GM12875 (cell line): ENCODE measurements around the gene NT5C3B.

ENCODE experiments used
- H3K4me3 ChIP-seq: one replicate; pipeline ENCODE4 v1.5.1; 2011; ENCODE audit warnings: low read depth, low read length, control low read depth
- CTCF ChIP-seq: IDR thresholded peaks from 2 replicates; pipeline ENCODE4 v1.5.1; 2011; ENCODE audit warnings: low read depth, mild to moderate bottlenecking, control low read depth, inconsistent platforms, low read length, moderate library complexity, borderline replicate concordance; ENCODE audit not compliant: insufficient read depth

Gene NT5C3B

DNA sequence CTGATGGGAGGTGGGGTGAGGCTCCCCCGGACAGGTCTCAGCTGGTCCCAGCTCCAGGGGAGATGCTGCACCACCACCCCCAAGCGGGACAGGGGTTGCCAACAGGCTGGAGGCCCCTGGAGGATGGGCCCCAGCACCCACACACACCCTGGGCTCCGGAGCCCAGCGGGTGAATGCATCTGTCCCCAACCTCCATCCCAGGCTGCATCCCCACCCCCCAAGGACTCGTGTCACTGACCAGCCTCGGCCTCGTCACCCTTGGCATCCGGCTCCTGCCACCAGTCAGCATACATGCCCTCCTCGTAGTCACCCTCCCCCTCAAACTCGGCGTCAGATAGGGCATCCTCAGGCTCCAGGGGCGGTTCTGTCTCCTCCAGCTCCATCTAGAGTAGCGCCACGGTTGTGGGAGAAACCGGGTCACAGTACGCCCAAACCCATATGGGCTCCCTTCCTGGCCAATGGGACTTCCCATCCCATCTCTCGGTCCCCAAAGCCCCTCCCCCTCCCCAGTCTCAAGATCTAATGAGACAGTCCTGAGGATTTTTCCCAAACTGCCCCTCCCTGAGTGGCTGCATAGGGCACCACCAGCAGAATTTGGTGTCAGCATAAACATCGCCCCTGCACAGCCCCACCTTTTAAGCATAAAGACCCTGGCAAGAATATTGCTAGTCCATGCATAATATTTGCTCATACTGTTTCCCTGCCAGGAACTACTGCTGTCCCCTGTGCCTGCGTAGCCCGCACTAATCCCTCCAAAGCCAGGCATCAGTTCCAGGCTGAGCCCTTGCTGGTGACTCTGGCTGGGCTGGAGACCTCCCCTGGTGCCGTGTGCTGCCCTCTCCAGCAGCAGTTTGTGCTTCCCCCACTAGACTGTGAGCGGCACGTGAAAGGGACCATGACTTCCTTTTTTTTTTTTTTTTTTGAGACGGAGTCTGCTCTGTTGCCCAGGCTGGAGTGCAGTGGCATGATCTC lies 32.7 kb downstream of the NT5C3B start:
- no peak overlapping the region for H3K4me3 ChIP-seq
- no peak for TF ChIP-seq CTCF

- H3K4me3 ChIP-seq = no peak overlapping the region
- peak; percentile 91 for TF ChIP-seq CTCF
These were observed 34.4 kb downstream of the NT5C3B start for GRCh38 chr17:41801374-41802271.

GRCh38 chr17:41800601-41801373 lies 35.2 kb downstream of the NT5C3B start:
- no peak overlapping the region for H3K4me3 ChIP-seq
- TF ChIP-seq CTCF = no peak

- no peak overlapping the region for H3K4me3 ChIP-seq
- TF ChIP-seq CTCF = no peak
These were observed 36.7 kb downstream of the NT5C3B start for GRCh38 chr17:41799366-41799765.

- no peak for TF ChIP-seq CTCF
- H3K4me3 ChIP-seq = no peak overlapping the region
These were observed 38.7 kb downstream of the NT5C3B start for GRCh38 chr17:41797377-41797776.

DNA sequence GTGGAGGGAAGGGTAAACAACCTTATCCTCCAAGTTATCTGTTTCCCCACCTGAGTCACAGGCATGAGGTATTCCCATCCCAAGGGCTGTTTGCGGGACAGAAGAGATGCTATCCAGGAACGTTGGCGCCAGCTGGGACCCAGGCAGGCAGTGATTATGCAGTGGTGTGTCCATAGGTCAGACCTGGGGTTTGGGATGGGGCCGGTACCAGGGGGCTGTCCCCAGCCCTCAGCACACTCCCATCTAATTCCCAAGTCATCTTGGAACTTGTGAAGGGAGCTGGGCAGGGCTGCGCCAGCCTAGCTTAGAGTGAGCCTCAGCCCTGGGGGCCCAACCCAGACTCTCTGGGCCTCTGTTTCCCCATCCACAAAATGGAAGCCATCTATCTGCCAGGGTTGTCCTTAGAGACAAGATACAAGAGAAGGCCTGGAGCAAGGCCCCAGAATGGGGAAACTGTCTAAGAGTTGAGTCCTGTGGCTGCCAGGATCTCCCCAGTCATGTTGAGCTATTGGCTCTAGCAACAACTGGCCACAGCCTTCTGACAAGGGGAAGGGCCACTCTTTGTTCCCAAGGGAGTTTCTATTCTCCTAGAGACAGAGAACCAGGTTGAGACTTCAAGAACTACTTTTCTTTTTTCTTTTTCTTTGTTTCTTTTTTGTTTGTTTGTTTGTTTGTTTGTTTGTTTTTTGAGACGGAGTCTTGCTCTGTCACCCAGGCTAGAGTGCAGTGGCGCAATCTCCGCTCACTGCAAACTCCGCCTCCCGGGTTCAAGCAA lies 39.7 kb downstream of the NT5C3B start:
- TF ChIP-seq CTCF = no peak
- no peak overlapping the region for H3K4me3 ChIP-seq
